Bronchial smooth muscle cell (primary cell): ENCODE results near the gene YJEFN3. TPM values are rescaled to one million over a fixed set of nuclear protein-coding genes. Genes with fewer than 3 reads are reported as not detected.

Source experiments
- total RNA-seq: library from RNA; depleted of rRNA; stranded (reverse); fragments of >200 nt; gene quantifications from 2 replicates; pipeline ENCODE4 v1.2.1, GENCODE V29; 2014

Gene YJEFN3, protein sequence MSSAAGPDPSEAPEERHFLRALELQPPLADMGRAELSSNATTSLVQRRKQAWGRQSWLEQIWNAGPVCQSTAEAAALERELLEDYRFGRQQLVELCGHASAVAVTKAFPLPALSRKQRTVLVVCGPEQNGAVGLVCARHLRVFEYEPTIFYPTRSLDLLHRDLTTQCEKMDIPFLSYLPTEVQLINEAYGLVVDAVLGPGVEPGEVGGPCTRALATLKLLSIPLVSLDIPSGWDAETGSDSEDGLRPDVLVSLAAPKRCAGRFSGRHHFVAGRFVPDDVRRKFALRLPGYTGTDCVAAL
- total RNA-seq, result 0.17 and 0.32 TPM in 2 replicates

DNA sequence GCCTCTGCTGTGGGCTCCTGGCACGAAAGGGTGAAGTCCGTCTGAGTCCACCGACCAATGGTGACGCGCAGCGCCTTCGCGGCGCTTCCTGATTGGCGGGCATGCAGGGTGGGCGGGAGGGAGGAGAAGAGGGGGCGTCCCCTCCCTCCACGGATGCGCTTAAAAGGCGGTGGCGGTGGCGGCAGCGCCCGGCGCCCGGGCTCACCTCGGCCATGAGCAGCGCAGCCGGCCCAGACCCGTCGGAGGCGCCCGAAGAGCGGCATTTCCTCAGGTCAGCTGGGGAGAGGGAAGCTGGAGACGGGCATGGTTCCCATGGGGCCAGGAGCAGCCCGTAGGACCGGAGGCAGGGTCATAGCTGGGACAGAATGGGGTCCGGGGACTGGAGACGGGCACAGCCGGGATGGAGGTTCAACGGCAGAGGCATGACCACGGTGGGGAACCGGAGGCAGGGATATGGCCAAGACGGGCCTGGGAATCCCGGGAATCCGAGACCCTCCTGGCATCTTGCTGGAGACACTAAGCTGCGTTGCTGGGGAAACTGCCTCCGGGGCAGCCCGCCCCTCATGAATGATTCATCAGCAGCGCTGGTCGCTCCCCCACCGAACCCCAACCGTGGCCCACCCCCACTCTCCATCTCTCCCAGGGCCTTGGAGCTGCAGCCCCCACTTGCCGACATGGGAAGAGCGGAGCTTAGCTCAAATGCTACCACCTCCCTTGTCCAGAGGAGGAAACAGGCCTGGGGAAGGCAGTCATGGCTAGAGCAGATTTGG is at the start of gene YJEFN3:
Gene YJEFN3, plus strand, starts transcription at position 191 of the 770 bp plus-strand sequence. Its CDS starts 22 bp downstream, at position 213.

DNA sequence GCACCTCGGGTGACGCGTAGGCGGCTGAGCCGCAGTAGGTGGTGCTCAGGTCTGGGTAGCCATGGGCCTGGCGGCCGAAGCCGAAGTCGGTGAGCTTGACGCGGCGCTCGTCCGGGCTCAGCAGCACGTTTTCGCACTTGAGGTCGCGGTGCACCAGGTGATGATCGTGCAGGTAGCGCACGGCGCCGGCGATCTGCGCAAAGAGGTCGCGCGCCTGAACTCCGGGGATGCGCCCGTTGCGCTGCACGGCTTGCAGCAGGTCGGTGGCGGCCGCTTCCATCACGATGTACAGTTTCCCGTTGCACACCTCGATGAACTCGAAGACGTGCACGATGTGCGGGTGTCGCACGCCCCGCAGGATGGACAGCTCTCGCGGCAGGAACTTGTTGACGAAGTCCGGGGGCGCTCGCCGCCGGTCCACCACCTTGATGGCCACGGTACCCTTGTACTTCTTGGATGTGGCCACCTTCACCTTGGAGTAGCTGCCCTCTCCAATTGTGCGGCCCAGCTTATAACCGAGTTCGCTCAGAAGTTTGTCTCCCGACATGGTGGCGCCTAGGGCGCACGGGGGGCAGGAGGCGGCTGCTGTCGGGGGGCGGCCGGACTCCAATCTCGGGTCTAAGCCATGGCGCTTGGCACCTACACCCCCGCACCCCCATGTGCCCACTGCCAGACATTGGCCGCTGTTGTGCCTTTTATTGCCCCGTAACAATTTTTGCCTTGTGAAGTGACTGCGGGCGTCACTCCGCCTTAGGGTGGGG is 13.7 kb upstream of the YJEFN3 start, which contains the start of gene TSSK6:
Gene TSSK6, minus strand, starts transcription at position 668 of the 761 bp plus-strand sequence. Its CDS starts 121 bp downstream, at position 547.

DNA sequence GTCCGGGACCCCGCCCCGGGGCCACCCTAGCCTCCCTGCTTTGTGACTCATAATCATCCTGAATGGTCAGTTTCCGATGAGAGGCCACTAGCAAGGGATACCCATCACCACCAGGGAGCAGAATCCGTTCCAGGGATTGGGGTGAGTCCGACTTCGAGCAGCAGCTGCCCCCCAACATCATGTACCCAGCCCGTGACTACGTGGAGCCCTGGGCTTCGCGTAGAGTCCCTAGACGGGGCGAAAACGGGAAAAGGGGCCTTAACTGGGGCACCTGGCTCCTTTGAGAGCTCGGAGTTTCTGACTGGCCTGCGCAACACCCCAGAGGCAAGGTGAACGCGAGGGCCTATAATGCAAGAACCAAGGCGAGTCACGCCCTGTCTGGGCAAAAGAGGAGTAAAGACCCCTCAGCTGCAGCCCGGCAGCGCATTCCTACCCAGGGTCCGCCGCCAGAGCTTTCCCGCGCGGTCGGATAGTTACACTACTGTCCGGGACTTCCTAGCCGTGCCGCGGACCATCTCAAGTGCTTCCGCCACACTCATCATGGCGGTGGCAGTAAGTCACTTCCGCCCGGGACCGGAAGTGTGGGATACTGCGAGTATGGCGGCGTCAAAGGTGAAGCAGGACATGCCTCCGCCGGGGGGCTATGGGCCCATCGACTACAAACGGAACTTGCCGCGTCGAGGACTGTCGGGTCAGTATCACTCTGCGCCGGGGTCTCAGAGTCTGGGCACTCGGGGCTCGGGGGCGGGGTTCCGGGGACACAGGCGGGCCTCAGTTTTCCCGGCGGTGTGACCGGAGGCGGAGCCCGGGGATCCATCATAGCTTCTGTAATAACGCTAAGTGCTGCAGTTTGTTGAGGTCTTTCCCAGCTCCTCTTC is 12.8 kb upstream of the YJEFN3 start, which contains the start of gene NDUFA13:
Gene NDUFA13, plus strand, starts transcription at position 584 of the 878 bp plus-strand sequence. Its CDS starts 14 bp downstream, at position 598.

DNA sequence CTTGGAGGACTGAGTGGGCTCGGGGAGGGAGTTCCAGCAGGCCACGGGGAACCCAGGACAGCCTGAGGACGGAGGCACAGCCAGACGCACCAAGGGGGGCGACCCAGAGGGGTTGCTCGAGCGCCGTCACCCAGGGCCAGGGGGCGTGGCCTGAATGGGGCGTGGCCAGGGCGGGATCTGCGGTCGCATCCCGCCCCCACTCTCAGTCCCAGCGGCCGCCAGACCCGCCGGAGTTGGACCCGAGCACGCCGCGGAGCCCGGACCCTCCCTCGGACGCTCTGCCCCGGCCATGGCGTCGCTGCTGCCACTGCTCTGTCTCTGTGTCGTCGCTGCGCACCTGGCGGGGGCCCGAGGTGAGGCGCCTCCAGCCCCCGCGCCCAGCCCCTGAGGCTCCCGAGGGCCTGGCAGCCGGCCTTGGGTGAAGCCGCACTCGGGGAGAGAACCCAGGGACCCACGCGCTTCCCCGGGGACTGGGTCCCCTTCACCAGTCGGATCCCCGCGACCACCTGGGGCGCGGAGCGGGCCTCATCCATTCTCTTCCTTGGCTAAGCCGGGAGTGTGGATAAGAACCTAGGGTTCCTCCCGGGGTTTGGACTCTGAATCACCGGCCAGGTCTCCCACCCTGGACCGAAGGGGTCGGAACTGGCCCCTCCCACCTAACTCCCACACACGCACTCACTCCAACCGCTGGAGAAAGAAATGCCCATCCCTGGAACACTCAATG is 9.5 kb downstream of the YJEFN3 start, which contains the start of gene CILP2:
Gene CILP2, plus strand, starts transcription at position 205 of the 724 bp plus-strand sequence. Its CDS starts 85 bp downstream, at position 290.

Other genes starting within 250 kb of the YJEFN3 start
- 27.9 and 29.9 TPM in 2 replicates for gene SUGP1, start 208.4 kb upstream of the YJEFN3 start, total RNA-seq
- 26.3 and 31.6 TPM in 2 replicates for gene MAU2, start 208.1 kb upstream of the YJEFN3 start, total RNA-seq
- gene GATAD2A, start 123.2 kb upstream of the YJEFN3 start, total RNA-seq, result 20.2 and 20.8 TPM in 2 replicates
- gene TSSK6, start 13.4 kb upstream of the YJEFN3 start, total RNA-seq, result 1.9 and 2.2 TPM in 2 replicates
- gene NDUFA13, start 12.7 kb upstream of the YJEFN3 start, total RNA-seq, result 435 and 561 TPM in 2 replicates
- under 0.01 and 0.16 TPM in 2 replicates for gene CILP2, start 9.4 kb downstream of the YJEFN3 start, total RNA-seq
- gene PBX4, start 89.8 kb downstream of the YJEFN3 start, total RNA-seq, result 2.2 and 3.0 TPM in 2 replicates
- 0.52 and 1.9 TPM in 2 replicates for gene LPAR2, start 99.3 kb downstream of the YJEFN3 start, total RNA-seq
- gene GMIP, start 114.7 kb downstream of the YJEFN3 start, total RNA-seq, result 1.9 and 4.9 TPM in 2 replicates
- 19.7 and 21.6 TPM in 2 replicates for gene ATP13A1, start 134.8 kb downstream of the YJEFN3 start, total RNA-seq
- gene ZNF101, start 139.9 kb downstream of the YJEFN3 start, total RNA-seq, result 3.6 and 4.9 TPM in 2 replicates
- 3.3 and 5.4 TPM in 2 replicates for gene ZNF14, start 204.2 kb downstream of the YJEFN3 start, total RNA-seq